GM18508 (cell line): Measurements from ENCODE around the gene TMEM256.

Source experiments
- ATAC-seq: cut with Tn5 transposase; IDR thresholded peaks from one replicate; pipeline ENCODE4 v1.9.1; 2021; ENCODE audit warnings: moderate number of reproducible peaks; ENCODE audit not compliant: insufficient read depth, unreplicated experiment

Gene TMEM256

GRCh38 chr17:7409716-7410115 is 5.8 kb upstream of the TMEM256 start:
- no peak for ATAC-seq

- ATAC-seq, result no peak
Observed at GRCh38 chr17:7408863-7409262, 5.0 kb upstream of the TMEM256 start.

- no peak for ATAC-seq
Observed at GRCh38 chr17:7408252-7408727, 4.4 kb upstream of the TMEM256 start.

GRCh38 chr17:7407485-7408251 is 3.8 kb upstream of the TMEM256 start, which contains the start of gene NLGN2:
NLGN2 (plus strand) TSS chr17:7407845; CDS start chr17:7408256, 411 bp downstream.
- ATAC-seq, result no peak

GRCh38 chr17:7407082-7407481 is 3.2 kb upstream of the TMEM256 start:
- no peak for ATAC-seq

- no peak for ATAC-seq
Observed at GRCh38 chr17:7406235-7406825, 2.4 kb upstream of the TMEM256 start.

GRCh38 chr17:7405350-7406234 is 1.7 kb upstream of the TMEM256 start:
- no peak for ATAC-seq

- no peak for ATAC-seq
Observed at GRCh38 chr17:7404737-7405349, 946 bp upstream of the TMEM256 start.

GRCh38 chr17:7403727-7403976 is 245 bp downstream of the TMEM256 start:
- ATAC-seq, result no peak

- ATAC-seq, result no peak
Observed at GRCh38 chr17:7403043-7403726, 712 bp downstream of the TMEM256 start.

- no peak for ATAC-seq
Observed at GRCh38 chr17:7398612-7399011, 5.3 kb downstream of the TMEM256 start.

GRCh38 chr17:7396147-7396546 is 7.8 kb downstream of the TMEM256 start:
- no peak for ATAC-seq

- no peak for ATAC-seq
Observed at GRCh38 chr17:7394452-7395191, 9.3 kb downstream of the TMEM256 start, which contains the start of gene PLSCR3. PLSCR3 (minus strand) TSS chr17:7394525; CDS start chr17:7394110, 415 bp downstream.

GRCh38 chr17:7393613-7394451 is 10.1 kb downstream of the TMEM256 start:
- no peak for ATAC-seq

- no peak for ATAC-seq
Observed at GRCh38 chr17:7392696-7393612, 10.9 kb downstream of the TMEM256 start.

- ATAC-seq, result no peak
Observed at GRCh38 chr17:7391307-7391706, 12.6 kb downstream of the TMEM256 start.
